ENCODE results near the gene PDCD1.
"Not testable (repeated sequence)": the region's sequence is repeated elsewhere in the genome, so short reads cannot be mapped to it uniquely, and the experiment has no call there.

The PDCD1 gene

DNA sequence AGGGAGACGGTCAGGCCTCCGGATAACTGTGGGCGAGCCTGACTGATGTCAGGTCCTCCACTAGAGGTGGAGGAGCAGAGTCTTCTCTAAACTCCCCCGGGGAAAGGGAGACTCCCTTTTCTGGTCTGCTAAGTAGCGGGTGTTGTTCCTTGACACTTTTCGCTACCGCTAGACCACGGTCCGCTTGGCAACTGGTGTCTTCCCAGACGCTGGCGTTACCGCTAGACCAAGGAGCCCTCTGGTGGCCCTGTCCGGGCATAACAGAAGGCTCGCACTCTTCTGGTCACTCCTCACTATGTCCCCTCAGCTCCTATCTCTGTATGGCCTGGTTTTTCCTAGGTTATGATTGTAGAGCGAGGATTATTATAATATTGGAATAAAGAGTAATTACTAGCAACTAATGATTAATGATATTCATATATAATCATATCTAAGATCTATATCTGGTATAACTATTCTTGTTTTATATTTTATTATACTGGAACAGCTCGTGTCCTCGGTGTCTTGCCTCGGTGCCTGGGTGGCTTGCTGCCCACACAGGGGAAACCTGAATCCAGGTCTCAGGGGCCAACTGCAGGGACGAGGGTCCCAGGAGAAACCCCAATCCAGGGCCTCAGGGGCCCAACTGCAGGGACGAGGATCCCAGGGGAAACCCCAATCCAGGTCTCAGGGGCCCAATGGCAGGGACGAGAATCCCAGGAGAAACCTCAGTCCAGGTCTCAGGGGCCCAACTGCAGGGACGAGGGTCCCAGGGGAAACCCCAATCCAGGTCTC, 17.2 kb upstream of the PDCD1 start:
- peak; percentile 21 for DNase-seq (ENCODE audit: low read depth)
- H3K4me3 ChIP-seq (ENCODE audit: low read length): not testable (repeated sequence)
- TF ChIP-seq, protein P1, sequence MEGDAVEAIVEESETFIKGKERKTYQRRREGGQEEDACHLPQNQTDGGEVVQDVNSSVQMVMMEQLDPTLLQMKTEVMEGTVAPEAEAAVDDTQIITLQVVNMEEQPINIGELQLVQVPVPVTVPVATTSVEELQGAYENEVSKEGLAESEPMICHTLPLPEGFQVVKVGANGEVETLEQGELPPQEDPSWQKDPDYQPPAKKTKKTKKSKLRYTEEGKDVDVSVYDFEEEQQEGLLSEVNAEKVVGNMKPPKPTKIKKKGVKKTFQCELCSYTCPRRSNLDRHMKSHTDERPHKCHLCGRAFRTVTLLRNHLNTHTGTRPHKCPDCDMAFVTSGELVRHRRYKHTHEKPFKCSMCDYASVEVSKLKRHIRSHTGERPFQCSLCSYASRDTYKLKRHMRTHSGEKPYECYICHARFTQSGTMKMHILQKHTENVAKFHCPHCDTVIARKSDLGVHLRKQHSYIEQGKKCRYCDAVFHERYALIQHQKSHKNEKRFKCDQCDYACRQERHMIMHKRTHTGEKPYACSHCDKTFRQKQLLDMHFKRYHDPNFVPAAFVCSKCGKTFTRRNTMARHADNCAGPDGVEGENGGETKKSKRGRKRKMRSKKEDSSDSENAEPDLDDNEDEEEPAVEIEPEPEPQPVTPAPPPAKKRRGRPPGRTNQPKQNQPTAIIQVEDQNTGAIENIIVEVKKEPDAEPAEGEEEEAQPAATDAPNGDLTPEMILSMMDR (IDR thresholded peaks at IDR 0.05; ENCODE audit: insufficient read depth, low read depth, low read length, missing control alignments): peak; percentile 33

DNA sequence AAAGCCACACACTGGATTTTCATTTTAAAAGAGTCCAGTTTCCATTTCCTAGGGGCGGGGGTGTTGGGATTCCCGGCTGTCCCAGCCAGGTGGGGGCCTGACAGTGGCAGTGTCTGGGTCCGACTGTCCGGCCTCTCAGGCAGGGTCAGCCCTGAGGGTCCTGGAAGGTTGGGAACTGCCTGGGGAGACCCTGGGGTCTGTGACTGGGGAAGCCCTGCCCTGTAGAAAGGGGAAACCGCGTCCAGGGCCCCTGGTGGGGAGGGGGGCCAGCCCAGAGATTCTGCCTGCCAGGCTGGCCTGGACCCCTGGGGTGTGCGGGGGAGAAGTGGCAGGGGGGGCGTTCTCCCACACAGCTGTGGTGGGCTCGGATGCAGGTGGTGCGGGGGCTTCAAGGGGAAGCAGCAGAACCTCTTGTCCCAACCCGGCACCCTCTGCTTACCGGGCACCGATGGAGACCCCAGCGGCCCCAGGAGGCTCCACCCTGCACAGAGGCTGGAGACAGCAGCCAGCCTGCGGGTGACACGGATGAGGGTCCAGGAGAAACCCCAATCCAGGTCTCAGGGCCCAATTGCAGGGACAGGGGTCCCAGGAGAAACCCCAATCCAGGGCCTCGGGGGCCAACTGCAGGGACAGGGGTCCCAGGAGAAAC, 15.7 kb upstream of the PDCD1 start:
- DNase-seq (ENCODE audit: low read depth): no peak
- no peak overlapping the region for H3K4me3 ChIP-seq (ENCODE audit: low read length)
- TF ChIP-seq, protein P1 (IDR thresholded peaks at IDR 0.05; ENCODE audit: insufficient read depth, low read depth, low read length, missing control alignments): no peak

DNA sequence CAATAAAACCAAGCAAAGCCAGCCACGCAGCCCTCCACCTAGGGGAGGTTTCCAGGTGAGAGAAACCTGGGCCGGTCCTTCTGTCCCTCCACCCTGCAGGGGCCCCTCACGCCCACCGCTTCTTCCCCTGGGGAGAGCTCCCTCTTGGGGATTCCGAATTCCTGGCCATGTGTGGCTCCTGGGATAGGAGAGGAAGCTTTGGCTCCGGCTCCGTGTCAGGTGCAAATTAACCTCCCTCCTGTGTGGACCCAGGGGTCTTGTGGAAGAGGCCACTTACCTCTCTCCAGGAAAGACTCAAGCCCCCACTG, 15.1 kb upstream of the PDCD1 start:
- no peak overlapping the region for H3K4me3 ChIP-seq (ENCODE audit: low read length)
- TF ChIP-seq, protein P1 (IDR thresholded peaks at IDR 0.05; ENCODE audit: insufficient read depth, low read depth, low read length, missing control alignments): no peak
- no peak for DNase-seq (ENCODE audit: low read depth)

DNA sequence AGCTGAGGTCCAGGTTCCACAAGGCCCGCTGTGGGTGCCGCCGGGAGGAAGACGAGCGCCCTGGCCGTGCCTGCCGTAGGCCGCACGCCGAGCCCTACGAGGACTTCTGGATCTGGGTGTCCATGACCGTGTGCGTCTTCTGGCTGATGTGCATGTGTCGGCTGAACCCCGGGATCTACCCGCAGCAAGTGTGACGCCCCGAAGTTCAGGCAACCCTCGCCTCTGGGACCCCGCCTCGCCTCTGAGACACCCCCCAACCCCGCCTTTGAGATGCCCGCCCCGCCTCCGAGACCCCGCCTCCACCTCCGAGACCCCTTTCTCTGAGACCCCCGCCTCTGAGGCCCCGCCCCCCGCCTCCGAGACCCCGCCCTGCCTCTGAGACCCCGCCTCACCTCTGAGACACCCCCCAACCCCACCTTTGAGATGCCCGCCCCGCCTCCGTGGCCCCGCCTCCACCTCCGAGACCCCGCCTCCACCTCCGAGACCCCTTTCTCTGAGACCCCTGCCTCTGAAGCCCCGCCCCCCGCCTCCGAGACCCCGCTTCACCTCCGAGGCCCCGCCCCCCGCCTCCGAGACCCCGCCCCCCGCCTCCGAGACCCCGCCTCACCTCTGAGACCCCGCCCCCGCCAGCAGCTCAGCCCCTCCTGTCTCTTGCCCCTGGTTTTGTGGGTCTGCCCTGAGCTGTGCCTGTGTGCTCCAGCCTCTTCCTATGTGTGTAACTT, 14.5 kb upstream of the PDCD1 start:
- DNase-seq (ENCODE audit: low read depth): no peak
- TF ChIP-seq, protein P1 (IDR thresholded peaks at IDR 0.05; ENCODE audit: insufficient read depth, low read depth, low read length, missing control alignments): no peak
- no peak overlapping the region for H3K4me3 ChIP-seq (ENCODE audit: low read length)

DNA sequence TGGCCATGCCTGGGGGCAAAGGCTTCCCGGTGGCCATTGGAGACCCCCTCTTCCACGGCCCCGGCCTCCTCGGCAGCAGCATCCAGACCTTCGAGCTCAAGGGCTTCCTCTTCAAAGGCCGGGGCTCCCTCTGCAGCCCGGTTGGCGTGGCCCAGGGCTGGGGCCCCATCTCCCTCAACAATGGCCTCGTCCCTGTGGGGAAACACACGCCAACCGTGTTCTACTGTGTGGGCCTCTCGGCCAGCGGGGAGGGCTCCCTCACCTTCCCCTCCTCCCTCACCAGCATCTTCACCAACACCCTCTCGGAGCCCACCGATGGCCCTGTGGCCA, 13.6 kb upstream of the PDCD1 start:
- DNase-seq (ENCODE audit: low read depth): no peak
- no peak overlapping the region for H3K4me3 ChIP-seq (ENCODE audit: low read length)
- TF ChIP-seq, protein P1 (IDR thresholded peaks at IDR 0.05; ENCODE audit: insufficient read depth, low read depth, low read length, missing control alignments): no peak

DNA sequence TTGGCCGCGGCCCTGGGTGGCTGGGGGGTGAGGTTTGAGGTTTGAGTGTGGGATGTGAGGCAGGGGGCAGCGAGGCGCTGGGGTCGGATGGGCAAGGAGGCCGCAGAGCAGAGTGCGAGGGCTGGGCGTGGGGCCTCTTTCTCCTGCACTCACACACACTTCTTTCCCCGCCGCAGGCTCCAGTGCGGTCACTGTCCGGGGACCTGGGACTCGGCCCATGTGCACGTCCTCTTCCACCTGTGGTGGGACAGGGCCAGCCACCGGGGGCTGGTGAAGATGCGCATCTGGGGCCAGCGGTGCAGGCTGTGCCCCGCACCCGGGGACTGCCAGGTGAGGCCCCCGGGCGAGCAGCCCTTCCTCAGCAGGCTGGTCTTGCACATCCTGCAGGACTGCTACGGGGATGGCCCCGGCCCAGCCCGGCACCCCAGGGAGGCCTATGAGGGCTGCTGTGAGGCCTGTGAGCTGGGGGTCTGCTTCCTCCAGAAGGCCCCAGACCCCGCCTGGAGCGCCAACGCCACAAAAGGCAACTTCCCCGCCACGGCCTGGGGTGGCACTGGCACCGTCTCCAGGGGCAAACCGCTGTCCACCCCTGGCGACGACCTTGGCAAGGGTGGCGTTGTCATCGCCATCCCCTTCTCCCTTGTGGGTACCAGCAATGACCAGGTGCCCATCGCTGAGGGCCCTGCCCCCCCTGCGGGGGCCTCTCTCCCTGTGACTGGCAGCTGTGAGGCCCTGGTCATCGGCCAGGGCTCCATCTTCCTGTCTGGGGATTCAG, 13.0 kb upstream of the PDCD1 start:
- no peak for DNase-seq (ENCODE audit: low read depth)
- TF ChIP-seq, protein P1 (IDR thresholded peaks at IDR 0.05; ENCODE audit: insufficient read depth, low read depth, low read length, missing control alignments): no peak
- H3K4me3 ChIP-seq (ENCODE audit: low read length): no peak overlapping the region

Measured in epithelial cell of esophagus (primary cell).